Panc1 (cell line): ENCODE data around the gene ZNF200. TPM values are rescaled to one million over a fixed set of nuclear protein-coding genes. Genes with fewer than 3 reads are reported as not detected.
A peak's percentile ranks its signal among the peaks of the same experiment; 100 is the strongest.

Source experiments
- ATAC-seq: fragments of 200-7000 bp; cut with Tn5 transposase; 2 replicates; pipeline ENCODE4 v1.9.1; 2020; ENCODE audit warnings: mild to moderate bottlenecking, moderate library complexity
- BruUV-seq: library from RNA; stranded (reverse); fragments of 400-500 nt; replicated peaks from 2 replicates; lab custom pipeline; 2021; lab: Mats Ljungman, UMichigan
- CTCF ChIA-PET: fragments of 300-600 bp; sonication (Branson Sonifier 250); formaldehyde crosslinking; loops from one replicate; lab custom pipeline; 2022; ENCODE audit warnings: antibody characterized with exemption; lab: Charles Lee
- POLR2A ChIA-PET: fragments of 300-600 bp; sonication (Branson Sonifier 250); formaldehyde crosslinking; loops from one replicate; lab custom pipeline; 2022; ENCODE audit warnings: antibody characterized with exemption; lab: Charles Lee
- DNase-seq: peaks from one replicate; pipeline ENCODE4 v3.0.0-alpha.2; 2010; ENCODE audit warnings: low read depth, low spot score
- H3K27ac ChIP-seq: 2 replicates; pipeline ENCODE4 v1.5.1; 2011; ENCODE audit warnings: mild to moderate bottlenecking, low read length, inconsistent platforms
- H3K27me3 ChIP-seq: fragments of 200-500 bp; sonication (Bioruptor generic); 2 replicates; pipeline ENCODE4 v1.6.0; 2014; ENCODE audit warnings: low read length, inconsistent platforms; ENCODE audit not compliant: control insufficient read depth, insufficient read depth
- H3K36me3 ChIP-seq: fragments of 200-500 bp; sonication (Bioruptor generic); 2 replicates; pipeline ENCODE4 v1.5.1; 2014; ENCODE audit warnings: inconsistent platforms, mild to moderate bottlenecking, low read length, moderate library complexity; ENCODE audit not compliant: control insufficient read depth, insufficient read depth
- H3K4me1 ChIP-seq: 2 replicates; pipeline ENCODE4 v1.5.1; 2011; ENCODE audit warnings: inconsistent platforms, mild to moderate bottlenecking, low read length, moderate library complexity; ENCODE audit not compliant: control insufficient read depth, insufficient read depth
- H3K4me3 ChIP-seq, 2 experiments: 2 replicates each; pipeline ENCODE4 v1.5.1; 2011 to 2012; ENCODE audit warnings: low read depth in 2 of 2, low read length in 2 of 2, mild to moderate bottlenecking in 2 of 2, inconsistent platforms in 1 of 2, moderate library complexity in 1 of 2
- H3K9me3 ChIP-seq: fragments of 200-500 bp; sonication (Bioruptor generic); 2 replicates; pipeline ENCODE4 v1.5.1; 2014; ENCODE audit warnings: low read depth, mild to moderate bottlenecking, inconsistent platforms, low read length, moderate library complexity; ENCODE audit not compliant: control insufficient read depth, insufficient read depth
- CTCF ChIP-seq: fragments of 450-650 bp; IDR thresholded peaks from 2 replicates; pipeline ENCODE4 v1.5.1; 2017; ENCODE audit warnings: mild to moderate bottlenecking
- POLR2AphosphoS5 ChIP-seq: IDR thresholded peaks from 2 replicates; pipeline ENCODE4 v1.6.1; 2012; ENCODE audit warnings: mild to moderate bottlenecking, low read depth, low read length, moderate library complexity
- SIN3A ChIP-seq: IDR thresholded peaks from 2 replicates; pipeline ENCODE4 v1.6.1; 2012; ENCODE audit warnings: low read depth, mild to moderate bottlenecking, low read length, moderate library complexity, borderline replicate concordance; ENCODE audit not compliant: insufficient read depth
- TCF7L2 ChIP-seq: IDR thresholded peaks from 2 replicates; pipeline ENCODE4 v1.6.1; 2011; ENCODE audit warnings: mild to moderate bottlenecking, low read depth, low read length, inconsistent platforms
- in situ Hi-C: cut with HindIII; loops from 2 replicates; pipeline ENCODE4 v1.10.0; 2016; ENCODE audit warnings: low sequenced_read_pairs, low pct_unique_long_range_greater_than_20kb
- intact Hi-C: fragments of 100-400 bp; cut with micrococcal nuclease; formaldehyde crosslinking; loops from one replicate; pipeline ENCODE4 v1.10.0; 2022; ENCODE audit not compliant: unreplicated experiment
- total RNA-seq: library from RNA; stranded (reverse); gene quantifications from one replicate; pipeline ENCODE4 v1.2.1, GENCODE V29; 2021; ENCODE audit not compliant: unreplicated experiment
- TF ChIP-seq, protein P1 (sequence below), 2 experiments: IDR thresholded peaks; 2 replicates each; pipeline ENCODE4 v1.6.1; 2011 to 2012; ENCODE audit warnings: low read depth in 2 of 2, control low read depth in 1 of 2, low read length in 1 of 2, mild to moderate bottlenecking in 1 of 2, moderate library complexity in 1 of 2; ENCODE audit not compliant: insufficient read depth in 1 of 2

Gene ZNF200
- total RNA-seq, 1 experiment from 2014 or later, result 12.4 TPM

DNA sequence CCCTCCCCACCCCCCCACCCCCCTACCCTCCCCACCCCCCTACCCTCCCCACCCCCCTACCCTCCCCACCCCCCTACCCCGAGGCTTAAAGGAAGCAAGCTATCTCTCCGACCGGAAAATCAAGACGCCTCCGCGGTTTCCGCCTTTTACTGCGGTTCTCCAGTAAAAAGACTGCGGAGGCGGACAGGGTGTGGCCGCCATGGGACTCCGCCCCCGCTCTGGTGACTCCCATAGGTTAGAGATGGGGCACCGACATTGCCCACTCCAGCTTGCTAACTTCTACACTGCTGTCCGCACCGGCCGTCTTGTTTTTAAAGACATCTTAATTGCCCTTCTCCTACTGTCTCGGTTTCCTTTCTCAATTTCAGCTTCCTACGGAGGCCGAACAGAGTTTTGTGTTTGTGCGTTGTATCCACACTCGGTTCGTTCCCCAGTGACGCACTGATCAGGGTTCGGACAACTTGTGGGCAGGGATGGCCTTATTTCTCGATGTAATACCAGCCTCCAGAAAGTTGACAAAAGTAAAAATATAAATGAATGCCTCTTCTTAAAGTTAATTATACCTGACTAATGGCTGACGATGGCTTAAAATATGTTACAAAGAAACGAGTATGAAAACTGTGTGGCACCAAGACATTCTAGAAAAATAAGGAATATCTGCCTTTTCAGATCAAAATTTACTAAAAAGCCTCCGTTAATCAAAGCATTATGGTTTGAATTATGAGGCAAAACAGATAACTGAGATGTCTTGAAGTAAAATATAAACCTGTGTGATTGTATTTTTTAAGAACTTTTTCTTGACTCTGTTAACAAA is 1.1 kb upstream of the ZNF200 start:
- Histone ChIP-seq H3K9me3 (peaks cover 29% of the 10 kb centered on the region), H3K27me3 (no peaks in the 10 kb centered on the region), H3K4me1 (0 out of 2 replicates have a peak, but pooled peaks cover 3% of the 10 kb centered on the region), H3K4me3 (no peak overlapping the region), H3K27ac (no peak overlapping the region), H3K36me3 (peaks cover 9% of the 10 kb centered on the region; the same call in 1 of the 2 replicates)
- in situ Hi-C loops (no loop called here), intact Hi-C loops (no loop called here)
- ChIA-PET POLR2A (no interaction called here), CTCF (no interaction called here)
- no peak for ATAC-seq
- no peak for DNase-seq
- TF ChIP-seq SIN3A (no peak), POLR2AphosphoS5 (no peak), CTCF (no peak), TCF7L2 (no peak)
- TF ChIP-seq, protein P1, sequence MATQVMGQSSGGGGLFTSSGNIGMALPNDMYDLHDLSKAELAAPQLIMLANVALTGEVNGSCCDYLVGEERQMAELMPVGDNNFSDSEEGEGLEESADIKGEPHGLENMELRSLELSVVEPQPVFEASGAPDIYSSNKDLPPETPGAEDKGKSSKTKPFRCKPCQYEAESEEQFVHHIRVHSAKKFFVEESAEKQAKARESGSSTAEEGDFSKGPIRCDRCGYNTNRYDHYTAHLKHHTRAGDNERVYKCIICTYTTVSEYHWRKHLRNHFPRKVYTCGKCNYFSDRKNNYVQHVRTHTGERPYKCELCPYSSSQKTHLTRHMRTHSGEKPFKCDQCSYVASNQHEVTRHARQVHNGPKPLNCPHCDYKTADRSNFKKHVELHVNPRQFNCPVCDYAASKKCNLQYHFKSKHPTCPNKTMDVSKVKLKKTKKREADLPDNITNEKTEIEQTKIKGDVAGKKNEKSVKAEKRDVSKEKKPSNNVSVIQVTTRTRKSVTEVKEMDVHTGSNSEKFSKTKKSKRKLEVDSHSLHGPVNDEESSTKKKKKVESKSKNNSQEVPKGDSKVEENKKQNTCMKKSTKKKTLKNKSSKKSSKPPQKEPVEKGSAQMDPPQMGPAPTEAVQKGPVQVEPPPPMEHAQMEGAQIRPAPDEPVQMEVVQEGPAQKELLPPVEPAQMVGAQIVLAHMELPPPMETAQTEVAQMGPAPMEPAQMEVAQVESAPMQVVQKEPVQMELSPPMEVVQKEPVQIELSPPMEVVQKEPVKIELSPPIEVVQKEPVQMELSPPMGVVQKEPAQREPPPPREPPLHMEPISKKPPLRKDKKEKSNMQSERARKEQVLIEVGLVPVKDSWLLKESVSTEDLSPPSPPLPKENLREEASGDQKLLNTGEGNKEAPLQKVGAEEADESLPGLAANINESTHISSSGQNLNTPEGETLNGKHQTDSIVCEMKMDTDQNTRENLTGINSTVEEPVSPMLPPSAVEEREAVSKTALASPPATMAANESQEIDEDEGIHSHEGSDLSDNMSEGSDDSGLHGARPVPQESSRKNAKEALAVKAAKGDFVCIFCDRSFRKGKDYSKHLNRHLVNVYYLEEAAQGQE (IDR thresholded peaks at IDR 0.05; ENCODE audit: insufficient read depth in 1 of 2, low read depth in 2 of 2, low read length in 1 of 2), result no peak
- BruUV-seq, result no TSS peak

GRCh38 chr16:3234543-3234856 is 458 bp downstream of the ZNF200 start:
- in situ Hi-C loops (no loop called here), intact Hi-C loops (no loop called here)
- Histone ChIP-seq H3K4me3 (peak overlapping the region; percentile 86 to 94), H3K27me3 (no peaks in the 10 kb centered on the region), H3K9me3 (peaks cover 44% of the 10 kb centered on the region), H3K27ac (peak overlapping the region; percentile 93), H3K4me1 (0 out of 2 replicates have a peak, but pooled peaks cover 3% of the 10 kb centered on the region), H3K36me3 (peaks cover 13% of the 10 kb centered on the region)
- ChIA-PET CTCF (no interaction called here), POLR2A (no interaction called here)
- no TSS peak for BruUV-seq
- DNase-seq (no peak), ATAC-seq (no peak; the same call in 1 of the 2 replicates)
- TF ChIP-seq TCF7L2, result no peak
- TF ChIP-seq CTCF, result no peak
- no peak for TF ChIP-seq POLR2AphosphoS5
- no peak for TF ChIP-seq SIN3A
- TF ChIP-seq, protein P1 (IDR thresholded peaks at IDR 0.05; ENCODE audit: insufficient read depth in 1 of 2, low read depth in 2 of 2, low read length in 1 of 2), result no peak
